Suprapubic skin (tissue), 4 donors: ENCODE measurements around the gene CPS1.

Experiments used
- POLR2A ChIP-seq, 2 donors: fragments of 450-650 bp; IDR thresholded peaks; one replicate each; pipeline ENCODE4 v1.6.1; 2017; ENCODE audit warnings: antibody characterized with exemption in 2 of 2, mild to moderate bottlenecking in 2 of 2, moderate library complexity in 2 of 2
- POLR2AphosphoS5 ChIP-seq, 3 donors: sonication (generic); formaldehyde crosslinking; IDR thresholded peaks; one replicate each; pipeline ENCODE4 v1.6.1; 2017; ENCODE audit warnings: antibody characterized with exemption in 3 of 3
- TF ChIP-seq, protein P1 (sequence below), 2 donors: fragments of 200-600 bp in 1 of 2; fragments of 450-650 bp in 1 of 2; sonication (generic) in 1 of 2; IDR thresholded peaks; one replicate each; pipeline ENCODE4 v1.5.1; 2016 to 2019; ENCODE audit warnings: antibody characterized with exemption in 2 of 2, mild to moderate bottlenecking in 1 of 2, moderate library complexity in 1 of 2

DNA sequence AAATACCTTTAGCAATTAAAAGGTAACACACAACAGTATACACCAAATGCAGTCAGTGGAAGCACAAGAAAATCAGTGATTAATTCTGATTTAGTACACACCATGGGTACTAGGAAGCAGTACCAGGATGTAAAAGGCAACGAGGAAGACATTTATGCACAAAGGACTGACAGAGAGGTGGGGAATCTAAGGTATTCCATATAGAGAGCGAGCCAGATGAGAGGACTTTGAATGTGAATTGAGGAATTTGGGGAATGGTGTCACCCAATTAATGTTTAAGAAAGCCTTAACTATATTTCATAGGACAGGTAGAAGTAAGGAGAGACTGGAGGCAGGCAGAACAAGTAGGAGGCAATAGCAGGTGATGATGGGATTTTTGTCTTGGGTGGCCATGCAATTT, 11.7 kb downstream of the CPS1 start:
- TF ChIP-seq POLR2A (IDR thresholded peaks at IDR 0.05) (no peak), POLR2AphosphoS5 (IDR thresholded peaks at IDR 0.05) (no peak)
- TF ChIP-seq, protein P1, sequence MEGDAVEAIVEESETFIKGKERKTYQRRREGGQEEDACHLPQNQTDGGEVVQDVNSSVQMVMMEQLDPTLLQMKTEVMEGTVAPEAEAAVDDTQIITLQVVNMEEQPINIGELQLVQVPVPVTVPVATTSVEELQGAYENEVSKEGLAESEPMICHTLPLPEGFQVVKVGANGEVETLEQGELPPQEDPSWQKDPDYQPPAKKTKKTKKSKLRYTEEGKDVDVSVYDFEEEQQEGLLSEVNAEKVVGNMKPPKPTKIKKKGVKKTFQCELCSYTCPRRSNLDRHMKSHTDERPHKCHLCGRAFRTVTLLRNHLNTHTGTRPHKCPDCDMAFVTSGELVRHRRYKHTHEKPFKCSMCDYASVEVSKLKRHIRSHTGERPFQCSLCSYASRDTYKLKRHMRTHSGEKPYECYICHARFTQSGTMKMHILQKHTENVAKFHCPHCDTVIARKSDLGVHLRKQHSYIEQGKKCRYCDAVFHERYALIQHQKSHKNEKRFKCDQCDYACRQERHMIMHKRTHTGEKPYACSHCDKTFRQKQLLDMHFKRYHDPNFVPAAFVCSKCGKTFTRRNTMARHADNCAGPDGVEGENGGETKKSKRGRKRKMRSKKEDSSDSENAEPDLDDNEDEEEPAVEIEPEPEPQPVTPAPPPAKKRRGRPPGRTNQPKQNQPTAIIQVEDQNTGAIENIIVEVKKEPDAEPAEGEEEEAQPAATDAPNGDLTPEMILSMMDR (IDR thresholded peaks at IDR 0.05), result no peak
